ENCODE results near the gene HERPUD2. TPM values are rescaled to one million over a fixed set of nuclear protein-coding genes. Genes with fewer than 3 reads are reported as not detected.

Gene HERPUD2
- total and polyA plus RNA-seq, 2 donors (not counting 1 experiment from before 2014, with no cell fraction given): 58.8 to 62.2 TPM

- WGBS (ENCODE audit: insufficient coverage): 92% methylated on average over 1 of the region's 4 CpGs
- Histone ChIP-seq H3K4me1 (ENCODE audit: control insufficient read depth in 2 of 2, insufficient read depth in 2 of 2, low read length in 2 of 2) (peaks cover 8 to 12% of the 10 kb centered on the region in 2 donors), H3K4me3 (ENCODE audit: control extremely low read depth in 1 of 5, extremely low read depth in 1 of 5, insufficient read depth in 1 of 5, low read depth in 2 of 5, low read length in 4 of 5) (no peak overlapping the region), H2AFZ (ENCODE audit: insufficient read depth, low read depth, low read length, poor library complexity, severe bottlenecking) (no peak overlapping the region), H3K9ac (ENCODE audit: low read length) (no peak overlapping the region), H3K9me3 (ENCODE audit: control extremely low read depth in 1 of 3, control insufficient read depth in 2 of 3, insufficient read depth in 1 of 3, low read length in 2 of 3) (no peaks in the 10 kb centered on the region), H3K79me2 (ENCODE audit: control insufficient read depth, insufficient read depth, low read length) (peaks cover 11% of the 10 kb centered on the region), H3K27me3 (replicated peaks in 1 of 4; ENCODE audit: control extremely low read depth in 1 of 4, control insufficient read depth in 3 of 4, insufficient read depth in 4 of 4, low read length in 3 of 4) (no peaks in the 10 kb centered on the region), H4K20me1 (ENCODE audit: control insufficient read depth, insufficient read depth, low read length, poor library complexity, severe bottlenecking) (no peaks in the 10 kb centered on the region), H3K4me2 (replicated peaks; ENCODE audit: low read depth, low read length, poor library complexity, severe bottlenecking) (no peak overlapping the region), H3K27ac (ENCODE audit: low read length in 2 of 2) (no peak overlapping the region), H3K36me3 (replicated peaks in 1 of 2; ENCODE audit: control extremely low read depth in 1 of 2, control insufficient read depth in 1 of 2, extremely low read depth in 1 of 2, insufficient read depth in 2 of 2, low read length in 1 of 2) (no peaks in the 10 kb centered on the region)
- ATAC-seq (ENCODE audit: low read depth) (no peak), DNase-seq (no peak)
- Mint-ChIP-seq H3K27me3 (no peaks in the 10 kb centered on the region), H3K27ac (no peak overlapping the region), H3K4me3 (no peak overlapping the region), H3K9me3 (ENCODE audit: insufficient read depth) (no peaks in the 10 kb centered on the region), H3K4me1 (peaks cover 7% of the 10 kb centered on the region)
- ChIA-PET POLR2A (no interaction called here), CTCF (interaction anchor here (0.6 to 8.6 kb wide), 5 partner anchors 11 to 201 kb away, joined by 3 to 171 read pairs (median 23); no protein-coding TSS in a partner anchor)
- TF ChIP-seq, protein P1, sequence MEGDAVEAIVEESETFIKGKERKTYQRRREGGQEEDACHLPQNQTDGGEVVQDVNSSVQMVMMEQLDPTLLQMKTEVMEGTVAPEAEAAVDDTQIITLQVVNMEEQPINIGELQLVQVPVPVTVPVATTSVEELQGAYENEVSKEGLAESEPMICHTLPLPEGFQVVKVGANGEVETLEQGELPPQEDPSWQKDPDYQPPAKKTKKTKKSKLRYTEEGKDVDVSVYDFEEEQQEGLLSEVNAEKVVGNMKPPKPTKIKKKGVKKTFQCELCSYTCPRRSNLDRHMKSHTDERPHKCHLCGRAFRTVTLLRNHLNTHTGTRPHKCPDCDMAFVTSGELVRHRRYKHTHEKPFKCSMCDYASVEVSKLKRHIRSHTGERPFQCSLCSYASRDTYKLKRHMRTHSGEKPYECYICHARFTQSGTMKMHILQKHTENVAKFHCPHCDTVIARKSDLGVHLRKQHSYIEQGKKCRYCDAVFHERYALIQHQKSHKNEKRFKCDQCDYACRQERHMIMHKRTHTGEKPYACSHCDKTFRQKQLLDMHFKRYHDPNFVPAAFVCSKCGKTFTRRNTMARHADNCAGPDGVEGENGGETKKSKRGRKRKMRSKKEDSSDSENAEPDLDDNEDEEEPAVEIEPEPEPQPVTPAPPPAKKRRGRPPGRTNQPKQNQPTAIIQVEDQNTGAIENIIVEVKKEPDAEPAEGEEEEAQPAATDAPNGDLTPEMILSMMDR (IDR thresholded peaks at IDR 0.05): no peak
- no peak for TF ChIP-seq EZH2 (IDR thresholded peaks at IDR 0.05; ENCODE audit: borderline replicate concordance, insufficient read depth, low read depth, low read length, poor library complexity, severe bottlenecking)
- intact Hi-C loops (cut with micrococcal nuclease): loop anchor here (10.0 kb wide), 1 partner anchor 267 kb away; no protein-coding TSS in a partner anchor
Measured at GRCh38 chr7:35707422-35707821, 12.5 kb upstream of the HERPUD2 start.

GRCh38 chr7:35705932-35706461 lies 11.1 kb upstream of the HERPUD2 start:
- ATAC-seq (ENCODE audit: low read depth) (no peak), DNase-seq (no peak)
- TF ChIP-seq, protein P1 (IDR thresholded peaks at IDR 0.05): no peak
- TF ChIP-seq EZH2 (IDR thresholded peaks at IDR 0.05; ENCODE audit: borderline replicate concordance, insufficient read depth, low read depth, low read length, poor library complexity, severe bottlenecking): no peak
- Histone ChIP-seq H3K4me3 (ENCODE audit: control extremely low read depth in 1 of 5, extremely low read depth in 1 of 5, insufficient read depth in 1 of 5, low read depth in 2 of 5, low read length in 4 of 5) (no peak overlapping the region), H3K27me3 (replicated peaks in 1 of 4; ENCODE audit: control extremely low read depth in 1 of 4, control insufficient read depth in 3 of 4, insufficient read depth in 4 of 4, low read length in 3 of 4) (no peaks in the 10 kb centered on the region), H3K36me3 (replicated peaks in 1 of 2; ENCODE audit: control extremely low read depth in 1 of 2, control insufficient read depth in 1 of 2, extremely low read depth in 1 of 2, insufficient read depth in 2 of 2, low read length in 1 of 2) (no peaks in the 10 kb centered on the region), H3K27ac (ENCODE audit: low read length in 2 of 2) (no peak overlapping the region), H3K4me2 (replicated peaks; ENCODE audit: low read depth, low read length, poor library complexity, severe bottlenecking) (no peak overlapping the region), H3K79me2 (ENCODE audit: control insufficient read depth, insufficient read depth, low read length) (peaks cover 11% of the 10 kb centered on the region), H3K9me3 (ENCODE audit: control extremely low read depth in 1 of 3, control insufficient read depth in 2 of 3, insufficient read depth in 1 of 3, low read length in 2 of 3) (no peaks in the 10 kb centered on the region), H3K9ac (ENCODE audit: low read length) (no peak overlapping the region), H2AFZ (ENCODE audit: insufficient read depth, low read depth, low read length, poor library complexity, severe bottlenecking) (no peak overlapping the region), H4K20me1 (ENCODE audit: control insufficient read depth, insufficient read depth, low read length, poor library complexity, severe bottlenecking) (no peaks in the 10 kb centered on the region), H3K4me1 (ENCODE audit: control insufficient read depth in 2 of 2, insufficient read depth in 2 of 2, low read length in 2 of 2) (peaks cover 8 to 12% of the 10 kb centered on the region in 2 donors)
- ChIA-PET POLR2A (interaction anchor here (1.2 kb wide), 1 partner anchor 132 kb away, joined by 3 read pairs; no protein-coding TSS in a partner anchor), CTCF (interaction anchor here (0.9 to 8.6 kb wide), 4 partner anchors 24 to 202 kb away, joined by 3 to 171 read pairs (median 50); no protein-coding TSS in a partner anchor)
- Mint-ChIP-seq H3K27me3 (no peaks in the 10 kb centered on the region), H3K4me1 (peaks cover 7% of the 10 kb centered on the region), H3K4me3 (no peak overlapping the region), H3K27ac (no peak overlapping the region), H3K9me3 (ENCODE audit: insufficient read depth) (no peaks in the 10 kb centered on the region)
- intact Hi-C loops (cut with micrococcal nuclease): loop anchor here (10.0 kb wide), 1 partner anchor 269 kb away; no protein-coding TSS in a partner anchor
